Mucosa of stomach (tissue), 1 donor: ENCODE measurements around the gene ZC3H7B.
A peak's percentile ranks its signal among the peaks of the same experiment; 100 is the strongest.
"Not testable (repeated sequence)": the region's sequence is repeated elsewhere in the genome, so short reads cannot be mapped to it uniquely, and the experiment has no call there.

Experiments used
- H3K27me3 ChIP-seq: one replicate; pipeline ENCODE4 v1.7.0; 2013; ENCODE audit warnings: mild to moderate bottlenecking, low read length; ENCODE audit not compliant: control insufficient read depth, insufficient read depth
- H3K36me3 ChIP-seq: one replicate; pipeline ENCODE4 v1.7.0; 2013; ENCODE audit warnings: low read length; ENCODE audit not compliant: control insufficient read depth, insufficient read depth
- H3K4me1 ChIP-seq: one replicate; pipeline ENCODE4 v1.7.0; 2013; ENCODE audit warnings: mild to moderate bottlenecking, low read length; ENCODE audit not compliant: control insufficient read depth, insufficient read depth
- H3K4me3 ChIP-seq: one replicate; pipeline ENCODE4 v1.7.0; 2013; ENCODE audit warnings: low read length
- H3K9ac ChIP-seq: one replicate; pipeline ENCODE4 v1.7.0; 2013; ENCODE audit warnings: mild to moderate bottlenecking, low read length, moderate library complexity
- H3K9me3 ChIP-seq: one replicate; pipeline ENCODE4 v1.7.0; 2013; ENCODE audit warnings: mild to moderate bottlenecking, low read length, moderate library complexity; ENCODE audit not compliant: control insufficient read depth
- donor health status: Pancreatic carcinoma.

The ZC3H7B gene

DNA sequence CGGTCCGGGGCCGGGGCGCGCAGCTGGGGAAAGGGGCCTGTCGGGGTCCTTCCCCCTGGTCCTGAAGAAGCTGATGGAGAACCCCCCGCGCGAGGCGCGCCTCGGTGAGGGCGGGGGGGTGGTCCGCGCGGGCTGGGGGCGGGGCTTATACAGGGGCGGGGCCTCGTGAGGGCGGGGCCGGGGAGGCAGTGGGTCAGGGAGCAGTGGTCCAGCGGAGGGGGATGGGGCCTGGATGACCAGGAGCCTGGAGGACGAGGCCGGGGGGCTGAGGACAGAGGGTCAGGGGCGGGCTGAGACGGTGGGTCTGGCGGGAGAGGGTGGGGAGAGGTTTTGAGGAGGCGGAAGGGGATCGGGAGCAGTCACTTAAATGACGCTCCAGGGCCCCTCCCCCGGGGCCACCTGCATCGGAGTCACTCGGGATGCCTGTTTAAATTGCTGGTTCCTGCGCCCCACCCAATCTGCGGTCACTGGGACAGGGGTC is 80.8 kb downstream of the ZC3H7B start:
- peaks cover 27% of the 10 kb centered on the region for H3K4me1 ChIP-seq
- H3K36me3 ChIP-seq: no peaks in the 10 kb centered on the region
- no peaks in the 10 kb centered on the region for H3K27me3 ChIP-seq
- H3K9ac ChIP-seq: peak overlapping the region; percentile 64
- peak overlapping the region; percentile 55 for H3K4me3 ChIP-seq
- H3K9me3 ChIP-seq: no peaks in the 10 kb centered on the region

DNA sequence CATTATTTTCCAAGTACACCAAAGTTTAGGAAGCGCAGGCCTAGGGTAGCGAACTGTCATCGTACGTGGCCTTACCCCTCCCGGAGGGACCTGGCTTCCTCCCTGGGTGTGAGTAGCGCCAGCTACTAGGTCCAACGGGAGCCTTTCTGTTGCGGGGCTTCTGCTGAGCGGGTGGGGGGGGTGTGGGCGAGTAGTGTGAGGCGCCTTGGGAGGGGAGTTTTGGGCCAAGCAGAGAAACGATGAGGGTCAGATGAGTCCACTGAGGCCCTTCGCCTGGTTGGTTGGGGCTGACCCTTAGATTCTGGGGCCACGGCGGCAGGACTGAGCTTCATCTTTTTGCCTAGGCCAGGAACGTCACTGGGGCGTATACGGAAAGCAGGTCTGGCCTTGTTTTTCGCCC is 81.3 kb downstream of the ZC3H7B start:
- no peaks in the 10 kb centered on the region for H3K9me3 ChIP-seq
- H3K4me3 ChIP-seq: peak overlapping the region; percentile 55
- H3K36me3 ChIP-seq: no peaks in the 10 kb centered on the region
- H3K9ac ChIP-seq: peak overlapping the region; percentile 64
- no peaks in the 10 kb centered on the region for H3K27me3 ChIP-seq
- H3K4me1 ChIP-seq: peaks cover 27% of the 10 kb centered on the region

DNA sequence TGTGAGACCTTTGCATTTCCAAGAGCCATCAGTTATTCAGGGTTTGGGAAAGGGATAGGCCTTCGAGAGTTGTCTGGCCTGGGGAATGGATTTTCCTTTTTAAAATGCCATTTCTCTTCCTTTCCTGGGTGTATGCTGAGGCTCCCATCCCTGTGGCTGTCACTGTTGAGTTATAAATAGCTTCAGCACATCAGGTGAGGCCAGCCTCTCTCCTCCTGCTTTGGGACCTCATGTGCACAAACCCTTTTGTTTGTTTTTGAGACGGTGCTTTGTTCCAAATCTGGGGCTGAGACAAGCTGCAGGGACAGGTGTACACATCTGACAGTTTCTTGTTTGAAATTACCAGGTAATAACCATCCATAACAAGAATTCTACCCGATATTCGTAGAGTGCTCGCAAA is 81.8 kb downstream of the ZC3H7B start:
- Histone ChIP-seq H3K36me3 (no peaks in the 10 kb centered on the region), H3K9ac (peak overlapping the region; percentile 64), H3K9me3 (no peaks in the 10 kb centered on the region), H3K4me1 (peaks cover 27% of the 10 kb centered on the region), H3K4me3 (peak overlapping the region; percentile 55), H3K27me3 (no peaks in the 10 kb centered on the region)

DNA sequence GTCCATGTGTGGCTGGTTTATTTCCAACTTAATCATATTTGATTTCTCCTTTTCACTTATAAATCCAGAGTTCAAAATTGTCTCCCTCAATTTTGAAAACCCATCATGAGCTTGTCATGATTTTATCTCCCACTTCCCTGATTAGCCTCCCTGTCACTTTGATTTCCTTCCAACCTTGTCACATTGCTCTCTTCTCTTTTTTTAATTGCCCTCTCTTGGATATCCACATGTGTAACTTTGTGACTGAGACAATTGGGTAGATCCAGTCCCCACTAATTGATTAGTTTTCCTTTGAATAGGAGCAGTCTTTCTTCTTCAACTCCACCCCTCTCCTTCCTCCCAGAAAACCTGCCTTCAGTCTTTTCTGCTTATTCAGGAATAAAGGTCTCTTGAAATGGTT is 82.8 kb downstream of the ZC3H7B start:
- Histone ChIP-seq H3K9ac (no peak overlapping the region), H3K4me3 (no peak overlapping the region), H3K9me3 (no peaks in the 10 kb centered on the region), H3K27me3 (no peaks in the 10 kb centered on the region), H3K4me1 (peaks cover 27% of the 10 kb centered on the region), H3K36me3 (no peaks in the 10 kb centered on the region)

DNA sequence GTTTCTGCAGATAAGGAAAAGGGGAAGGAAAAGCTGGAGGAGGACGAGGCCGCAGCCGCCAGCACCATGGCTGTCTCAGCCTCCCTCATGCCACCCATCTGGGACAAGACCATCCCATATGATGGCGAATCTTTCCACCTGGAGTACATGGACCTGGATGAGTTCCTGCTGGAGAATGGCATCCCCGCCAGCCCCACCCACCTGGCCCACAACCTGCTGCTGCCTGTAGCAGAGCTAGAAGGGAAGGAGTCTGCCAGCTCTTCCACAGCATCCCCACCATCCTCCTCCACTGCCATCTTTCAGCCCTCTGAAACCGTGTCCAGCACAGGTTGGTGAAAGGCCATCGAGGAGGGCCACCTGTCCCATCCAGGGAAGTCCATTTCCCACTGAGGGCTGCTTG is 86.0 kb downstream of the ZC3H7B start:
- no peaks in the 10 kb centered on the region for H3K9me3 ChIP-seq
- H3K36me3 ChIP-seq: no peaks in the 10 kb centered on the region
- no peak overlapping the region for H3K4me3 ChIP-seq
- no peak overlapping the region for H3K9ac ChIP-seq
- peaks cover 16% of the 10 kb centered on the region for H3K4me1 ChIP-seq
- H3K27me3 ChIP-seq: no peaks in the 10 kb centered on the region

DNA sequence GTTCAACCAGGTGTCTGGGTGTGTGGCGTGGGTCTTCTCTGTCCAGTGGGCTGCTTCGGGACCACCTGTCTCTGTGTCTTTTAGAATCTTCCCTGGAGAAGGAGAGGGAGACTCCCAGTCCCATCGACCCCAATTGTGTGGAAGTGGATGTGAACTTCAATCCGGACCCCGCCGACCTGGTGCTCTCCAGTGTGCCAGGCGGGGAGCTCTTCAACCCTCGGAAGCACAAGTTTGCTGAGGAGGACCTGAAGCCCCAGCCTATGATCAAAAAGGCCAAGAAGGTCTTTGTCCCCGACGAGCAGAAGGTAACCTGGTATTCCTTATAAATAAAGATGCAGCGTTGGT is 92.7 kb downstream of the ZC3H7B start:
- H3K9me3 ChIP-seq: no peaks in the 10 kb centered on the region
- H3K36me3 ChIP-seq: peaks cover 18% of the 10 kb centered on the region
- no peak overlapping the region for H3K9ac ChIP-seq
- no peak overlapping the region for H3K4me3 ChIP-seq
- no peaks in the 10 kb centered on the region for H3K27me3 ChIP-seq
- peaks cover 12% of the 10 kb centered on the region for H3K4me1 ChIP-seq

DNA sequence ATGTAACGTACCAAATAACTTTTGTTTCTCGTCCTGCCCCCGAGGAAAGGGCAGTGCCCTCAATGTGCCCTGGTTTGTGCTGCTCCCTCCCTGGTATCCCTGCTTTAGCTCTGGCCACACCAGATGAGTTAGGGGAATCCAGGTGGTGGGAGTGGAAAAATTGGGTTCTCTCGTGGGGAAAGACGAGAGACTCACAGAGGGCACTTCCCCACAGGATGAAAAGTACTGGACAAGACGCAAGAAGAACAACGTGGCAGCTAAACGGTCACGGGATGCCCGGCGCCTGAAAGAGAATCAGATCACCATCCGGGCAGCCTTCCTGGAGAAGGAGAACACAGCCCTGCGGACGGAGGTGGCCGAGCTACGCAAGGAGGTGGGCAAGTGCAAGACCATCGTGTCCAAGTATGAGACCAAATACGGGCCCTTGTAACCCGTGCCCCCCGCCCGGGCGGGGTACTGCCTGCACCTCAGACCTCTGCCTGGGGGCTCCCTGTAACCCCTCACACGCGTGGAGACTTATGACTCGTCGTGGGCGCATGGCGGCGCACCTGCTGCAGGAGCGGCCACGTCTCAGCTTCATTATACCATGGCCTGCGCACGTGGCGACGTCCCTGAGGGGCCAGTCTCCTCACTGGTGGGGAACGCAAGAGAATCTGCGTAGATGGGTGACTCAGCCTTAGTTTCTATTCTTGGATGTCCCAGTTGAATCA is 94.4 kb downstream of the ZC3H7B start:
- Histone ChIP-seq H3K4me3 (no peak overlapping the region), H3K27me3 (no peaks in the 10 kb centered on the region), H3K4me1 (peaks cover 12% of the 10 kb centered on the region), H3K9ac (no peak overlapping the region), H3K9me3 (no peaks in the 10 kb centered on the region), H3K36me3 (peaks cover 18% of the 10 kb centered on the region)

DNA sequence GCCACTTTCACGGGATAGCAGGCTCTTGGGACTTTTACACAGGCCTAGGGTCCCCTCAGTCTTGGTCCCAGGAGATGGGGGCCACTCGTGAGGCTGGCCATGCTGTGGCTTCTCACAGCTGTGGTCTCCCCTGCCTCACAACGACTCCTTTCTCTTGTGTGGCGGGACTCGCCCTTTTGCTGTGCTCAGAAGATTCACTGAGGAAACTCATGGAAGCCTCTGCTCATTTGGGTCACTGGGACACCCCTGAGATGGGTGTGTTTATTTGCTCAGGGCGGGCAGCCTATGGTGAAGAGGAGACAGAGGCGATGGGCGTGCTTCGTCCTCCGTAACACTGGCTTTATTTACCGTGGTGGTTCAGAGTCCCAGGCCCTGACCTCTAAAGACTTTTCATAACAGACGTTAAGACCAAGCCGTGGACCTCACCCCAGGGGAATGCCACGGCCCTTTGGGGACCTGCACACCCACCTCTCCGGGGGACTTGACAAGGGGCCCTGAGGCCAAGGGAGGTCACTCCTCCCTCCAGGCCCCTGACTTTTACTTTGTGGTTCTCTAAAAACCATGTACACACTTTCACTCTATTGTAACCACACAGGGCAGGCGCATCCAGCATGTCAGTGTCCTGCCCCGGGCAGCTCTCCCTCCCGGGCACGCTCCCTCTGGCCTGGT is 96.0 kb downstream of the ZC3H7B start:
- Histone ChIP-seq H3K9me3 (no peaks in the 10 kb centered on the region), H3K4me1 (peaks cover 19% of the 10 kb centered on the region), H3K27me3 (no peaks in the 10 kb centered on the region), H3K4me3 (no peak overlapping the region), H3K36me3 (peaks cover 18% of the 10 kb centered on the region), H3K9ac (peak overlapping the region; percentile 2)

DNA sequence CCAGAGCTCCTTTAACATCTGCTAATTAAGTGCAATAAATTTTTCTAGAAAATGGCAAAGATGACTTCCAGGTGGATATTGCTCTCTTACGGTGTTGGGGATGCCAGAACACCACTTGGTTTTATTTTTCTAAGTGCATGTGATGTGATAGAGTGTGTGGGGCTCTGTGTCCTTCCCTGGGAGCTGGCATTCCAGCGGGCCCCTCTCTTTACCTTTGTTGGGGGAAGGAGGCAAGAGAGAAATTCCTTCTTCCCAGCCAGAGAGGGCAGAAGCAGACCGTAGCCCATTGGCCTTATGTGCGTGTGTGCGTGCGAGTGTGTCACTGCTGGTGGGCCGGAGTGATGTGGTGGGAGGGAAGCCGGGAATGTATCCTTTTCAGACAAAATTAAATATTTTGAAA is 97.6 kb downstream of the ZC3H7B start:
- Histone ChIP-seq H3K36me3 (peaks cover 18% of the 10 kb centered on the region), H3K4me1 (peaks cover 28% of the 10 kb centered on the region), H3K27me3 (no peaks in the 10 kb centered on the region), H3K9ac (no peak overlapping the region), H3K4me3 (no peak overlapping the region), H3K9me3 (no peaks in the 10 kb centered on the region)

DNA sequence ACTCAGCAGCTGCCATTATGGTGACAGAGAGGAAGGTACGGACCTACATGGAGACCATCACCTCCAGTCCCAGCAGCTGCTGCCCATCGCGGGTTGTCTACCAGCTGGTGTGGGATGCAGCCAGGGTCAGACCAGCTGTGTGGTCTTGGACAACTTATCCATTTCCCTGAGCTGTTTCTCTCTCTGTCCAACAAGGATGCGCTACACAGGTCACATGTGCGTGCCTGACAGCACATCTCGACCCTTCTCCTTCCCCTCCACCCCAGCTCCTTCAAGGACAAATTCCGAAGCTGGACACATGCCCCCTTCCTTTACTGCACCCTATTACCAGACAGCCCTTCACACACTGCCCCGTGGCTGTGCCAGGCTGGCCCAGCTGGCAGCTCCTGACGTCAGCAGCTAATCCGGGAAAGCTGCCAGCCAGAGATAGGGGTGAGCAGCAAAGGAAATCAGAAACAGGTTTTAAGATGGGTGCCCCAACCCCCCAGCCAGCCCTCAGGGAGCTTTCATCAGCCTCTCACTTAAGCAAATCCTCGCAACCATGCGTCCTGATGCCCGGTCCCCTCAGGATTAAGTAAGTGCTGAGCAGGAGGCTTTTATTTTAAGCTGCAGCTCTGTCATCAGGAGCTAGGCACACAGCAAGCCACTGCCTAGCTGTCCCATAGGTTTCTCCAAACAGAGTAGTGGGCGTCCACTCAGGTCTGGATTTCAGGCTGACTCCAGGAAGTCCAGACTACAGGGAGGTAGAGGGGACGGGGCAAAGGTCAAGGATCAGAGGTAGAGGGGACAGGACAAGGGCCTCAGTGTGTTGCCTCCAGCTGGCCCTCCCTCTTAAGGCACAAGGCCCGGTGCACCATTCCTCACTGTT is 100.7 kb downstream of the ZC3H7B start:
- H3K4me3 ChIP-seq: no peak overlapping the region
- peak overlapping the region; percentile 12 for H3K9ac ChIP-seq

DNA sequence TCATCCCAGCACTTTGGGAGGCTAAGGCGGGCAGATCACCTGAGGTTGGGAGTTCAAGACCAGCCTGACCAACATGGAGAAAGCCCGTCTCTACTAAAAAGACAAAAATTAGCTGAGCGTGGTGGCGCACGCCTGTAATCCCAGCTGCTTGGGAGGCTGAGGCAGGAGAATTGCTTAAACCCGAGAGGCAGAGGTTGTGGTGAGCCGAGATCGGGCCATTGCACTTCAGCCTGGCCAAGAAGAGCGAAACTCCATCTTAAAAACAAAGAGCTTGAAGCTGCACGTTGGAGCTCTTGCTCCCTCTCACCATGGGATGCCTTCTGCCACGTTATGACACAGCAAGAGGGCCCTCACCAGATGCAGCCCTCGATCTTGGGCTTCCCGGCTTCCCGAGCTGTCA is 101.5 kb downstream of the ZC3H7B start:
- H3K27me3 ChIP-seq, H3K36me3 ChIP-seq, H3K4me3 ChIP-seq, H3K9me3 ChIP-seq, H3K9ac ChIP-seq: not testable (repeated sequence)
- H3K4me1 ChIP-seq: peaks cover 20% of the 10 kb centered on the region

More for the DNA sequence above, 100.7 kb downstream of the ZC3H7B start:
- Histone ChIP-seq H3K27me3 (no peaks in the 10 kb centered on the region), H3K36me3 (peaks cover 5% of the 10 kb centered on the region), H3K4me1 (peaks cover 28% of the 10 kb centered on the region), H3K9me3 (no peaks in the 10 kb centered on the region)
